NCI-H2107 treated with DMSO at 0.1 percent for 48 hours (cell line): ENCODE results near the gene SLC12A4.

Source experiments
- DNase-seq: peaks from one replicate; lab custom pipeline; 2025; ENCODE audit not compliant: unreplicated experiment; lab: John Stamatoyannopoulos, UW

SLC12A4 gene

DNA sequence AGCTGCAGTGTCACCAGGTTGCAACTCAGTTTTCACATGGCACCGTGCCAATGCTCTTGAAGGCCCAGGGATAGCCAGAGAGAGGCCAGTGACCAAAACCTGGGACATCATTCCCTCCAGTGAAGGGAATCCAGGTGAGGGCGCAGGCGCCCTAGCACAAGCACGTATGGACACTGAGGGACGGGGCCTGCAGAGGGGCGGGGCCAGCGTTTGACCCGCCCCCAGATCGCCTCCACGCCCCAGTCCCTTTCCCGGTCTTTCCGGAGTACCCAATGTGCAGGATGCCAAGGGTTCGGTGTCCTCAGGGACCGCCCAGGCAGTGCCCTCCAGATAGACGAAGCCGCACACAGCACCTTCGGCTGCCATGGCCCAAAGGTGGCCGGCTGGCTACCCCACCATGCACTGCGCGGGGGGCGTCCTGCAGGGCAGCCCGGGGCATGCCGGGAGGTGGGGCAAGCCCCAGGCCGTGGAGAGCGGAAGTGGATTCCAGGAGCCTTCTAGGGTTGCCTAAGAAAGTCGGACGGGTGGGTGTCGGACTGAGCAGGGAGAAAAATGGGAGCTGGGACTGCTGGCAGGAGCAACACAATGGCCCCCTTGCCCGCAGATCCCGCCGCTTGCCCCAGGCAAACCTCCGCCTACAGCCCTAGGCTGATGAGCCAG, 4.6 kb downstream of the SLC12A4 start:
- DNase-seq: no peak

DNA sequence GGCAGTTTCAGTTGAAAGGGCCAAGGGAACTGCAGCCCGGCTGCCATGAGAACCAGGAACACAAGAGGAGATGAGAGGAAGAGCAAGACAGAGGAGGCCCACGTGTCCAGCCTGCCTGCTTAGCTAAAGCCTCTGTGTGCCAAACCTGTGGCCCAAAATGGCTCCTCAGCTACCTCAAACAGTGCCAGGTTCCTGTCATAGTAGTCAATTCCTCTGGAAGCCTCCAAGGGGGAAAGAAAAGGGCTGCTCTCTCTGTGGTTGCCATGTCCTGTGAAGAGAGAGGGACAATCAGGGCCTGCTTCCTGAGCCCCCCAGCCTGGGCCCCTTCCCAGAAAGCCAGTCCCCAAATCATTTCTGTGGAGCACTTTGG, 5.2 kb downstream of the SLC12A4 start:
- no peak for DNase-seq

DNA sequence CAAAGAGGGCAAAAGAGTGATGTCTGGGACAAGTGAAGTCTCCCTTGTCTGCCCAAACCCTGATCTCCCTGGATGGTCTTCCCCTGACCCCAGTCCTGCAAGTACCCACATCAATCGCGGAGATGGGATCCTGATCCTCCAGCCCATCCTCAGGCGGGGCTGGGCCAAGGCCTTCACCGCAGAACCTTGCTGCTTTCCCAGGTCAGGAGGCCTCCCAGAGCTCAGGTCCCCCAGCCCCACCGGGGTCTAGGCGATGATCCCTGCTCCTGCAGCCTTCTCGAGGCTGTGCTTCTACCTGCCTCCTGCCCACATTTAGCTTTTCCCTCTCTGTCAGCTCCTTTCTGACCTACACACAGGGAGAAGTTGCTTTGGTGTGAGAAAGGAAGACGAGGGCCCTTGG, 6.3 kb downstream of the SLC12A4 start:
- DNase-seq: no peak

DNA sequence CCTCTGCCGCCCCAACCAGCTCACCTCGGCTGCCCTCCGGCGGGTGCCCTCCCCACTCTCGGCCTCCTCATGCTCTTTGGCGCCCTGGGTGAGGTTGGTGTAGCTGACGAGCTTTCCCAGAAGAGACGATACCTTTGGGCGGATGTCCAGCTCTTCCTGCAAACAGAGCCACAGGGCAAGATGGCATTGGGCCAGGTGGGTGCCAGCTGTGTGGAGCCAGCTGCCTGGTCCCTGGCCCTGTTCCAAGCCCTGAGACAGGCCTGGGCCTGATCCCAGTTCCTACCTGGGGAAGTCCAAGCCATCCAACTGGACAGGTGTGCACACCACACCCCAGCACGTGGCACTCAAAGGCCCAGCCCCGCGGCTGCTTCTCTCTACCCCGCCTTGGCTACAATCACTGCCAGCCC, 6.9 kb downstream of the SLC12A4 start:
- peak; percentile 86 for DNase-seq

DNA sequence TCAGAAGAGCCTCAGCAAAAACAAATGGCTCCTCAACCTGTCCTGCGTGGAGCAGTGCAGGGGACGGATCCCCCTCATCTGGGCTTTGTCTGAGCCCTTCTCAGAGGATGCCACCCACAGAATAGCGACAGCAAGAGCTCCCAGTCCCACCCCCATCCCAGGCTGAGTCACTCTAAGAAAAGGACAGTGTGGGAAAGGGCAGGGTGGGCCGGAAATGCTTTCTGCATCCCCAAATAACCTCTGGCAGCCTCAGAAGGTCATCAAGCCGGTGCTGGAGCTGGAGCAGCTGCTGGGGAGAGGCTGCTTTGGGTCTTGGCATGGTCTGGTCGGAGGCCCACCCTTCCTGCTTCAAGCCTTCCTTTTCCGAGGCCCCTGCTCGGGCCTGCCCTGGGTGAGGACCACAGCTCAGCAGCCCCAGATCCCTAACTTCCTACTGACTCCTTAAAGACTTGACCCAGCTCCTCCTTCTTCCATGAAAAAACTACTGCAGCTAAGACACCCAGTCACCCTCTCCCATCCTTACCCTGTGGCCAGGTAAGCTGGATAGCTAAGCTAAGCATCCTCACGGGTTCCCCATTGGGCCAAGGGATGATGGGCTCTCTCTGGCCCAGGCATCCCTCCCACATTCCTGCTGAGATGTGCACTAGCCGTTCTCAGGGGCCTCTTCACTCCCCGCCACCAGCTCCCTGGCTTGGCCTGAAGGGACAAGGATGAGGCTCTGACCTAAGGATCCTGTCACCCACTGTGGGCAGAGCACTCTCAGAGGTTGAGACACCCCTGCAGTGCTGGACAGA, 8.7 kb downstream of the SLC12A4 start:
- no peak for DNase-seq

DNA sequence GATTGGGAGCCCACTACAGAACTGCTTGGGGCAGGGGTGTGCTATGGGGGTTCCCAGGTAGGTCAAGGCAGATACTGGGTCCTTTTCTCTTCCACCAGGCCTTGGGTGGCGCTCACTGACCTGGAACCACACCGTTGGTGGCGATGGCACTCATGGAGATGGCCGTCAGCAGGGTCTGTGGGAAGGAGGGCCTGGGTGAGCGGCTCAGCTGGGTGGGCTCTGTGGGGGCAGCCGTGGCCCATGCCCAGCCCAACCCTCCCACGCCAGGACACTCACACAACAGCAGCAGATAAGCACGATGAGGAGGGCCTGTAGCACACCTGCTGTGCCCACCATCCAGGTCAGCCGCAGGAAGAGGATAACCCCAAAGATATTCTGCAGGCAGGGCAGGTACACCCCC, 10.8 kb downstream of the SLC12A4 start:
- DNase-seq: no peak

DNA sequence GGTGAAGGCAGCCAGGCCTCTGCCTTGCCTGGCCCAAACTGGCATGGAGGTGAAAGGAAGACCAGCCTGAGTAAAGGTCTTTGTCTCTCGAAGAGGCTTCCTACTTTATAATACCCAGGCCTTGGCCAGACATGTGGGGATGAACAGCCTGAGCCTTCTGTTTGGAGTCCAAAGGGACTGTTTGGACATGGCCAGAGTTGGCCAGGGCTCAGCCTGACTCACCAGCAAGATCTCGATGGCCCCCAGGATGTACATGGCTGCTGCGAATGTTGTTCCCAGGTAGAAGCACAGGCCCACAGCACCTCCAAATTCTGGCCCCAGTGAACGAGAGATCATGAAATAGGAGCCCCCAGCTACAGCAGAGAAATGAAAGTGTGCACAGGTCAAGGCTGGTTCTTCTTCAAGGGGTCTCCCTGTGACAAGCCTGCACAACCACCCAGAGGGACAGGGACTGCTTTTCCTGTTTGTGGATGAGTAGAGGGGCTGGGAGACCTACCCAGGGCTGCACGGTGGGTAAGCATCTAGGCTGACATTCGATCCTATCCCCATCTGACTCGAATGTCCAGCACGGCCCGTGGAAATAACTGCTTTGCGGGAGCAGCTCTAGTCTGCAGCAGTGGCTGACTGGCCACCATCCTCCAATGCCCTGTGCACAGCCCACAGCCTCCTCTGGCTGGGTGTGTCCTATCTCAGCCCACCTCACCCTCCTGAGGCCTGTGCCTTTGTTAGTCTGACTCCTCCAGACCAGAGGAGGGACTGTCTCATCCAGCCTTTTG, 13.8 kb downstream of the SLC12A4 start:
- DNase-seq: no peak

DNA sequence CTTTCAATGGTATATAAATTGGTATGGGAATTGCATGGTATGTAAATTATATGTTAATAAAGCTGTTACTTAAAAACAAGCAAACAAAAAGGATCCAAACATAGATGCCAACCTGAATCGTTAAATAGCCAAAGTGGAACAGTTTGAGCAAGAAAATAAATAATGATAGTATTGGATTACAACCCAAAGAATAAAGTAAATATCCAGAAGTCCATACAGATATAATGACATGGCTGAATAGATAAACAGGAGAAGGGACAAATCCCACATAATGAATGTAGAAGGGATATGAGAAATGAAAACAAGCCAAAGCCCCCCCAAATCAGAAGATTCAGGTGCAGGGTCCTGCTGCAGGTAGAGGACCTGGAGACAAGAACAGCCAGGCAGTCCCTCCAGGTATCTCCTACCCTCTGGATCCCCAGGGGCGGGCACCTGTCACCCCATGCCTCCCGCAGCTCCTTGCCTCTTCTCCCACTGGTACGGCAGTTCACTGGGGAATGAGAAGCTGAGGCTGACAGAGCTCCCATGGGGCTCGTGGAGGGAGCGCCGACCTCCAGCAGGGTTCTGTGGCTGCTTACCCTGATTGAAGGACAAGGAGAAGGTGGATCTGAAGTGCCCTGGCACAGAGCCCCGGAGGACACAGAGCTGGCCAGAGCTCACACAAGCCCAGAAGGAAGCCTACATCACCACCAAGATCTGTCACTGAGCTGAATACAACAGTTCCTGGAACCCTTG, 14.6 kb downstream of the SLC12A4 start:
- peak; percentile 32 for DNase-seq

DNA sequence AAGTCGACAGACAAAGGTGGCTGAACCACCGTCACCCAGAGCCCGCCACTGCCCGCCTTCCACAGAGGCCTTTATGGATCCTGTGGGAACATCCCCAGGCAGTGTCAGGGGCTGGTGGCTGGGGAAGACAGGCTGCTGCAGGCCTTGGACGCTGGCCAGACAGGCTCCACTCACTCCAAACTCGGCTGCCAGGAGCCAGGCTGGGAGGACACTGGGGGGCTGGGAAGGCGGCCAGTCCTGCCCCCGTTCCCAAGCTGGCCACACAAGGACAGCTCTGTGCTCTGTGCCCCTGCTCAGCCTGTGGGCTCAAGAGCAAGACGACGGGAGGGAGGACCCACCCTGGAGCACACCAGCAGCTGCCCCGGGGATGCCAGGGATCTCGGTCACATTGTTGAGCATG, 17.0 kb downstream of the SLC12A4 start:
- no peak for DNase-seq

DNA sequence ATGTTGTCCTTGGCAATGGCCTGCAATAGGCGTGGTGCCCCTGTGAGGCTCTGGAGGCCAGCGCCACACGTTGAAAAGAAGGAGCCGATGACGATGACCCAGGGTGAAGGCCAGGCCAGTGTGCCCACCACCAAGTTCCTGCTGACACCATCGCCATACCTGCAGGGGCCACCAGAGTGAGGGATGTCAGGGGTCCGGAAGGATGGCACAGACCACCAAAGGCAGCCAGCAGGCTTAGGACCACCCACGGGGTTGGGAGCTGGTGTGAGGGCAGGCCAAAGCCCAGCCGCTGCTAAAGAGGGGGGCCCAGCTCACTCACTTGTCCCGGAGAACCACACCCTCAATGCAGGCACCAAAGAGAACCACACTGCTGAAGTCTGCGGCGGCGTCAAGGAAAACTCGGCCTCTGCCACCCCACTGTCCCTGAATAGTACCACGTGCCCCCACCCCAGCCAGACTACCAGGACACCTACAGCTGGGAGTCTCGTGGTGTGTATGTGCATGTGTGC, 18.0 kb downstream of the SLC12A4 start:
- DNase-seq: no peak

DNA sequence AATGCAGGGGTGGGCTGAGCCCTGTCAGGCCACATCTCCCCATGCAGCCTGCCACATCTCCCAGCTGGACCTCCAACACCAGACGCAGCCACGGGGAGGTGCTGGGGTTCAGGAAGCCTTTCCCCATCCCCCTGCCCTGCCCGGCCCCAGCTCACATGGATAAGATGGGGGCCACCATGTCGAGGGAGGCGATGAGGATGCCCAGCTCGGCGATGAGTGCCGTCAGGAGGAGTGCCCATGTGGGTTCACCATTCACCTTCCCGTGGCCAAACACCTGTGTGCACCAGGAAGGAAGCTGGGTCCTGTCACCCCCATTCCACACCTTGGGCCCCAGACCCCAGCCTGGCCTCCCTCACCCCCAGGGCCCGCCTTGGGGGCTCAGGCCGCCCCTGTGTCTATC, 18.8 kb downstream of the SLC12A4 start:
- no peak for DNase-seq

DNA sequence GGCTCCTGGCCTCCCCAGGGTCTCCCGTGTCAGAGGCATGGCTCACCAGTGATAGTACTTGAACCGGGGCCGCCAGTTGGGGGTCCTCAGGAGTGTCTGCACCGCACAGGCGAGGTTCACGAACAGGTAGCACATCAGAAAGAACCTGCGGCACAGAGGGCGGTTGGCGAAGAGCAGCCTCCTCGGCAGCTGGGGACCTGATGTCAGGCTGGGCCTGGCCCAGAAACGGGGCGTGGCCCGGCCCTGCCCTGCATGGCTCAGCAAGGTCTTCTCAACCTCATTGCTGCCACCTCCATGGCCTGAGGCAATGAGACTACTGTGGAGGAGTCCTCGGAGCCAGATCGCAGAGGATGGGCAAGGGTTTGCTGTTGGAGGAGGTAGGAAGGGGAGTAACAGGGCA, 20.4 kb downstream of the SLC12A4 start:
- DNase-seq: no peak

DNA sequence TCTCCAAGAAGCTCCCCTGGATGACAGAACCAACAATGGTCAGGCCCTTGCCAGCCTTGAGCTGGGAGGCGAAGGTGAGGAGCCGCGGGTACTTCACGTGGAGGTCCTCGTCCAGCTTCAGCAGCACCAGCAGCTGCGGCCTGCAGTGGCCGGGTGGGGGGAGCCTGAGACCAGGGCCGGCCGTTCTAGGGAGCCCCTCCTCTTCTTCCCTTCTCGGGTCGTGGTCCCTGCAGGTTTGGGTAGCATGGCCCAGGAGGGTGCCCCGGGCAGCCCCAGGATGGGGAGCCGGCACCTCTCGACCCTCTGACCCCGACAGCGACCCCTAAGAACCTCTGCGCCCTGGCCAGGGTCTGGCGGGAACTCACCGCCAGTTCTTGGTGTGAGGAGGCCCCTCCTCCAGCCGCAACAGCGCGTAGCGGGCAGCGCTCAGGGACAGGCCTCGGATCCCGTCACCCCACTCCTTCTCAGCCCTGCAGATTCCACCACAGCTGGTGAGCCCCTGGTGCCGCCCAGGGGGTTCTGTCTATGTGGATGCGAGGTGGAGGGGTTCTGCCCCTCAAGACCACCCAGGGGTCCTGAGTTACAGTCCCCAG, 21.4 kb downstream of the SLC12A4 start:
- DNase-seq: no peak

DNA sequence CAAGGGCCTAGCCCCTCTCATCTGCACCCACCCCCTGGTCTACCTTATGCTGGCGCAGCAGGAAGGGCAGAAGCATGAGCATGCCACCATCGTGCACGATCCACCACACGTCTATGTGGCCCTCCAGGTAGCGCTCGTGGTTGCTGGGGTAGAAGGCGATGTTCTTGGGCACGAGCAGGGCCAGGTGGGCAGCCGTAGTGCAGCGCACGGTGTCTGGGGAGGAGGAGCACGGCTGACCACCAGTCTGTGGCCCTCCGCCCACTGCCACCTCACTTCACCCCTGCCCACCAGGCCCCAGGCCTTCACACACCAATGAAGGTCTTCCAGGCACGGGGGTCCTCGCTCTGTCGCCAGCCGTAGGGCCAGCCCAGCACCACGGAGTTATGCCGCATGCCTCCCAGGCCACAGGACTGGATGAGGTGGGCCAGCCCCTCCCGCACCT, 22.3 kb downstream of the SLC12A4 start:
- DNase-seq: no peak

DNA sequence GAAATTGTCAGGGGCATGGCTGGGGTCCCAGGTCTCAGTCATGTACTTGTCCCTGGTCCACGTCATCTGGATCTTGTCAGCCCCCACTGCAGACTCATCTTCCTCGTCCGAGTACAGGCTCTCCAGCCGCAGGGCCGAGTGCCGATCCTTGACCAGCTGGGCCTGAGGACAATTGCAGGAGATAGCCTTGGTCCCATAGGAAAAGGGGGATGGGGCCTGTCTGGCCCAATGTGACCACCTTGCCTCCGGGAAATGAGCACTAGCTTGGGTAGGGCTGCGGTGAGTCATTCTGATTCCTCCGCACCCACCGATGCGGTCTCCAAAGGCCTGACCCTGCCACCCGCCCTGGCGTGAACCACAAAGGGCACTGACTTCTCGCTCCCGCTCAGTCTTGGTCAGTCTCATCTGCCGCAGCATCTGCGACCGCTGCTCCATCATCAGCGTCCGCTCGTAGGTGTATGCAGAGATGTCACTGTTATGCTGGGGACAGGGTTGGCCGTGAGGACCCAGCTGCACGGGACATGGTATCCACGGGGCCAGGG, 23.0 kb downstream of the SLC12A4 start:
- DNase-seq: no peak

DNA sequence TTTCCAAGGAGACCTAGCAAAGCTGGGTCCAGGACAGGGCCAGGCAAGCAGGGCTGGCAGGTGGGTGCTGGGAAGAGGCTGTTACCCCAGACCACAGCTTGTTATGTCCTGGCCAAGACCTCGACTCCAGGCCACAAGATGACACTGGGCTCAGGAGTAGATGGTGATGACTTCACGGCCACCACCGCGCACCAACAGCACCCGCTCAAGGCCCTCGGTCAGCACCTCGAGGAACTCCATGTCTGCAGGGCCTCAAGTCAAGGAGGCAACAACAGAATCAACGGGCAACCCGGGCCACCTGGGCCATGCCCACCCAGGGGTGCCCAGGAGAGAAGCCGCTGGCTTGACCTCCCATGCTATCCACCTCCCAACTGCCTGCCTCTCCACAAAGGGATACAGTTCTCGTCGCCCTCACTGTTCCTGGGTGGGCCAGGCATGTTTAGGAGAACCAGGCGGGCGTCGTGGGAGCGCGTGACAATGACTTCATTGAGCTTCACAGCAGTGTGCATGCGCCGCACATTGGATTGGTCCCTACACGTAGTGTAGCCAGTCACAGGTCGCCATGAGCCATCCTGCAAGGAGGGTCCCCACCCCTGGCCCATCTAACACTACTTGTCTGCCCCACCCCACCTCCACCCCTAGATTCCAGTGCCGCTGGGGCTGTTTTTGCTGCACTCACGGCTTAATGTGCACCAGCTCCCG, 23.6 kb downstream of the SLC12A4 start:
- no peak for DNase-seq

DNA sequence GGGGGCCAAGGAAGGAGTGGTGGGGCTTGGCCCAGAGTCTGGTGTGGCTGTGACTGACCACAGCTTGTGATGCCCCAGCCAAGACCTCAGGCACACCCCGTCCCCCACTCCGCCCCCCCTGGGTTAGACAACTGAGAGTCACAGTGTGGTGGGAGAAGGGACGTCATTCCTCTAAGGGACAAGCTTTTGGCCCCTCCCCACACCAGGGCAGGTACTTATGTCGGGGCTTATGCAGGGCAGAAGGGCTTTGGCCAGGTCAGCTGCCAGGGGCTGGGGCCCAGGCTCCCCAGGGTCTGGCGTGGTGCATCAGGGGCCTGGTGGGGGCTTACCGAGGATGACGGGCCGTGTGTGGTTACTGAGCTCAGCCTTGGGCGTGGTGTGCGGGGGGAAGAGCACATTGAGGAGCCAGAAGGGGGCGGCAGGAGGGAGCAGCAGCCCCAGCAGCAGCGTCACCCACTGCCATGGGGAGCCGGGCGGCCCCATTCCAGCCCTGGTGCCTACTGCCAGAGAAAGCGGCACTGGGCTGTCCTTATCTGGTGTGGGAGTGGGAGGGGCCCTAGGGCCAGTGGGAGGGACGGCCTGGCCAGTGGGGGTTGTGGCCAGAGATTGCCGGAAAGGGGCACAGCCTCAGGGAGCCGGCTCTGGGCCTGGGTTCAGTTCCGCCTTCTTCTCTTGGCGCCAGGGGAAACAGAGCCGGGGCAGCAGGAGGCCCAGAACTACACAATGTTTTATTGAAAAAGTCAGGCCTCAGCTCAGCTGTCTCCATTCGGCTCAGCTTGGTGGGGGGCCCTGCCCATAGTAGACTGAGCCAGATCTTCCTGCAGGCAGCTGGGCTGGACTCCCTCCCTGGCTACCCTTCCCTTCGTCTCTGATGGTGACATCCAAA, 24.6 kb downstream of the SLC12A4 start, which contains the start of gene LCAT:
Gene LCAT (minus strand): TSS at position 502 of the 886 bp plus-strand sequence. CDS start 19 bp downstream, at position 483.
- no peak for DNase-seq

DNA sequence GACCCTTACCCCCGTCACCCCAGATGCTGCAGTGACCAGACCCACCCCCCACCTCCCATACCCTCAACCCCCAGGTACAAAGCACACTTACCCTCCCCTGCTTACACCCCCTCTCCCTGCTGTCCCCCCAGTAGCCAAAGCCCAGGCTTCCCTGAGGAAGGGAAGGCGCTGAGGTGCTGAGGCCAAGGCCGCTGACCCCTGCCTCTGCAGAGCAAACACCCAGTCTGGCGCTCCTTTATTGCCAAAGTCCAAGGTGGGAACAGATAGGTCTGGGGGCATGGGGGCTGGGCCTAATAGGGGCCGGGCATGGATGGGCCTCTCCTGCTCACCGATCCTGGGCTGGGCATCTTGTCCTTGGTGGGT, 25.2 kb downstream of the SLC12A4 start:
- no peak for DNase-seq
